Fibroblast of skin of back (primary cell): Measurements from ENCODE around the gene ARNT2.

Experiments
- DNase-seq: peaks from one replicate; pipeline ENCODE4 v3.0.0-alpha.2; 2013

The ARNT2 gene

DNA sequence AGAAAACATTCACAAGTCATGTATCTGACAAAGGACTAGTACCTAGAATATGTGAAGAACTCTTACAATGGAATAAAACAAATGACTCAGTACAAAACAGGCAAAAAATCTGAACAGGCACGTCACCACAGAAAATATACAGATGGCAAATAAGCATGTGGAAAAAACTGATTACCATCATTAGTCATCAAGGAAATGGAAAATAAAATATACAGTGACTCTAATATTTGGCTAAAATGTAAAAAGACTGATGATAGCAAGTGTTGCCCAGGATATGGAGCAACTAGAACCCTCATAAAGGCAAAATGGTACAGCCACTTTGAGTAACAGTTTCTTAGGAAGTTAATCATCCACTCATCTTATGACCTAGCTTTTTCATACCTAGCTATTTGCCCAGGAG lies 195.2 kb downstream of the ARNT2 start:
- peak; percentile 76 for DNase-seq

DNA sequence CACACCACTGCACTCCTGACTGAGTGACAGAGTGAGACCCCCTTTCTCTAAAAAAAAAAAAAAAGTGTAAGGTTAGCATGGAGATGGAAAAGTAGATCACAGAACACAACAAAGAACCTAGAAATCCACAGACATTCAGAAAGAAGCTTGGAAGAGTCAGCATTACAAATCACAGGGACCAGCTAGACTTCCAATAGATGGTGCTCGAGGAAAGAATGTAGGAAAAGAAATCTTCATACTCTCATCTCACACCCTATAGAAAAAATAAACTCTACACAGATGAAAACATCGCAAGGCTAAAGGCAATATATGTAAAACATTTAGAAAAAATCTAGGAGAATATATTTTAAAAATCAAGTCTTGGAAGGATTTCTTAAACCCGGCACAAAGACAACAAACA lies 196.4 kb downstream of the ARNT2 start:
- no peak for DNase-seq

DNA sequence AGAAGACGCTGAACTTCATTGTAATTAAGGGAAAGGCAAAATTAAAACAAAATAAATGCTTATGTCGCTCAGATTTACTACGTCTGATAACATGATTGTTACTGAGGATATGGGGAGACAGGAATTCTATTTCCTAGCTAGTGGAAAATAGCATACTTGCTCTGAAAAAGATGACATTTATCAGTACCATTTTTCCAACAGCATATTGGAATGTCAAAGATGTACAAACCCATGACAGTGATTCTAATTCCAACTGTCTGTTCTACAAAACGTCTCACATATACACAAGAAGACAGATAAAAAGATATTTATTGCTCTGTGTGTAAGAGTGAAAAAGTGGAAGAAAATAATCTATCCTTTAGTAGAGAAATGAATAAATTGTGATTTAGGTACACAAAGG lies 197.1 kb downstream of the ARNT2 start:
- DNase-seq = no peak

DNA sequence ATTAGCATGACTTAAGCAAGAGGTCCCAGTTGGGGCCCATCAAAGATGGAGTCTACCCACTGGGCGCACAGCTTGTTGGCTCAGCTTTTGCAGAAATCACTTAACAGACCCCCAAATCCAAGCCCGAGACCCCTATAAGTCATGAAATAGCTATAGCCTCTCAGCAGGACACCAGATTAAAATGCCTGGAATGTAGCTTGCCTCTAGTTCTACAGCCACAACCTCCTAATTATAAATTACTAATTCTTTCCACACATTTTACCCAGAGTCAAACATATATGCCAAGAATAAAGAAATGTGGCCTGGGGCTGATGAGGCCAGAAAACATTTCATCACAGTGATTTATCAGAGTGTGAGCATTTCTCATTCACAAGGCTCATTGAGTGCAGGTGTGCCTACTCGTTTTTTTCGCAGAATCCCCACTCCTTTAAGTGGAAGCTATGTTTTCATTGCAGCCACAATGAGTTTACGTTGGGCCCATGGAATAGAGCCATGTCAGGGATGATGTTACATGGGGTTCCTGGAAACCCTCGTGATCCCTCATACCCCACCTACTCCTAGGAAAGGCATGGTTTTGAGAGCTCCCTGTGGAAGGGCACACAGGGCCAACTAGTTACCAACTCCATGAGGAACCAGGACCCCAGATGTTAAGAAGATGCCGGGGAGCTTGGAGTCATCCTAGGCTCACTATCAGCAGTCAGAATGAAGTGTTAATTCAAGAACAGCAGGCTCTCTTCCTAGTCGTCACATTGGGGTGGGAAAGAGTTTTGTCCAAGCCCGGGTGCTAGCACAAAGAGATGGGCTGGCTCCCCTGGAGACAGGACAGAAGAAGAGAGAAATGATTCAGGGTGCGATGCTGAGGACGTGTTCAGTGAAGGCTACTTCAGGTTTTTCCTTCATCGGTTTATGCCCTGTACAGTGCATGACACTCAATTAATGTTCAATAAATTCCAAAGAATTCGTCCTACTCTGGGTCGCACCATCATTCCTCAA lies 200.7 kb downstream of the ARNT2 start:
- peak; percentile 18 for DNase-seq

DNA sequence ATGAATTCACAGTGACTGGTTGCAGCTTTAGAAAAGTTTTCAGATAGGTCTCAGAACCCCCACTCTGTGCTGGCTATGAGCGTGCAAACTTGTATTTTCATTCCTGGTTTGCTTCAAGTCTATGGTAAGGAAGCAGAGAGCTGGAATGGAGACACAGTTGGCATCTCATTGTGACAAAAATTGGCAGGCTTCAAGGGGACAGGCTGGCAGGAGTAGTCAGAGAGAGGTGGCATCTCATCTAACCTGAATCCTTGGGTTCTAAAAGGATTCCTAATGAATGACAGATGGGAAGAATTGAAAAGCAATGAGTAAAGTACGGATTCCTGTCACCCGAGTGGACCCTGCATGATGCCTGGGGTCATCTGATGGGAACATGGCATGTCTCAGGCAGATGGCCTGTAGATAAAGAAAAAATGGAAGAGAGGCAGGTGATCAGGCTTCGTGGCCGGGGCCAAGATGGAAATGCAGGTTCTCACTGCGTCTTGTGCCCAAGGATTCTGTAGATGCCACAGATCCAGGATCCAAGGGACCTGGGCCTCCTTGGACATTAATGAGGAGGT lies 201.5 kb downstream of the ARNT2 start:
- DNase-seq = no peak

DNA sequence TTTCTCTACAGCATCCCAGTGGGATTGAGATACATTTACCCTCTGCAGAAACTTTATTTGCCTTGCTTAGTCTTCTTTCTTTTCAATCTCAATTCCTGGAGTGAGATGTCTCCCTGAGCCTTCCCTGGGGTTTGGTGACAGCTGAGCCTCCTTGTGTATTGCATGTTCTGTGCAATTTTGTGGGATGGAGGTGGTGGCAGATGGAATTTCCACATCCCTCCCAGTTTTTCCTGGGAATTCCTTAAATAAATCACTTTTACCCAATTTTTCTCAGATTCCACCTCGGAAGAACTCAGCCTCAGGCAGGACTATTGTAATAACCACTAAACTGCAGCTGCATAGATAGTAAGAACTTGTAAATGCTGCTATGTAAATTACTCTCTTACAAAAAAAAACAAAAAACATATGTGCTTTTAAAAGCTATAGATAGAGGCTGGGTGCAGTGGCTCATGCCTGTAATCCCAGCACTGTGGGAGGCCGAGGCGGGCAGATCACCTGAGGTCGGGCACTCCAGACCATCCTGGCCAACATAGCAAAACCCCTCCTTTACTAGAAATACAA lies 202.4 kb downstream of the ARNT2 start:
- no peak for DNase-seq

DNA sequence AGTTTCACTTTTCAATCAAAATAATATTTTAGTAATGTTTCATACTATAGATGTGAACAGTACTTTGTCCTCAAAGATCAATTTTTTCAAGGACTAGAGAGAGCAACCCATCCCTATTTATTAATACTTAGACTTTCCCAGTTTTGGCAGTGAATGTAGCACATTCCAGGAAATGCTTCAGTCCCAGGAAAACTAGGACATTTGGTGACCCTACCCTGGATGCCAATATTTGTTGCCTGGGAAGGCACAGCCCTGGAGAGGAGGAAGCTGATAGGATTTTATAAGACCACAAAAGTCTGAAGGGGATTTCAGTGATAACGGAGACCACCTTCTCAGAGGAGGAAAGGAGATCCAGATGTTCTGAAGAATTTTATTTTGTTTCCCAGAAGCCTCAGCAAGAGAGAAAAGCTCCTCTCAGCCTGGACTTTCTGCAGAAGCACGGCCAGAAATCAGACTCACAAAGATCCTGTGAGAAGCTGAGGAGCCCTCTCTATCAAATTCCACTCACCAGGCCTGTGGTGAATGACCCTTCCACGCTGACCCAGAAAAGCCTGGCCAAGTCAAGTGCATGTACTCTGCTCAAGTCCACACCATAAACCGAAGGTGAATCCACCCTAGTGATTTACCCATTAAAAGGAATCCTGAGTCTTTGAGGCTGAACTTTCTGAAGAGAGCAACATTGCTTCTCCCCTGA lies 203.3 kb downstream of the ARNT2 start:
- no peak for DNase-seq

DNA sequence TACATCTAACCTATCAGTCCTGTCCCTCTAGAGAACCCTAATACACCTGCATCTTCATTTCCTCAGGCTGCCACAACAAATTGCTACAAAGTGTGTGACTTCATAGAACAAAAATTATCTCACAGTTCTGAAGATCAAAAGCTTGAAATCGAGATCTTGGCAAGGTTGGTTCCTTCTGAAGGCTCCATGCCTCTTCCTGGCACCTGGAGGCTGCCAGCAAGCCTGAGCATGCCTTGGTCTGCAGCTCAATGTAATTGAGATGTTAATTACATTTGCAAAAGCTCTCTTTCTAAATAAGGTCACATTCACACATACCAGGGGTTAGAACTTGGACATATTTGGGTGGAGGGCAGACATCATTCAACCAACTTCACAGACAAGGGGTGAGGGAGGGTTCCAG lies 204.5 kb downstream of the ARNT2 start:
- DNase-seq = no peak

DNA sequence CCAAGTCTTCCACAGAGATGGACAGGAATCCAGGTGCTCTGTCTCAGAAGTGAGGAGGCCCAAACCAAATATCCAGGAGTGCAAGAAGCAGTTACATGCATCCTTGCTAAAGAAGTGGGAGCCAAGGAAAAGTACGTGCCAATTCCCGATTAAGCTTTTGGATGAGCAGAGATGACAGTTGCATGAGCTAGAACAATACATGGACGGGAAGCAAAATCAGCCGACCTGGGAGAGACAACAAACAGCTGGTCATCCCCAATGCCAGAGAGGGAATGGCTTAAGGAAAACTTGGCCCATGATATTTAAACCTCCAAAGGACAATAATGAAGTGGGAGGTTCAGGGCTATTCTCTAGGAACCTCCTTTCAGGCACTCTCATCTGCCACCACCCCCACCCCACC lies 204.9 kb downstream of the ARNT2 start:
- DNase-seq = no peak

DNA sequence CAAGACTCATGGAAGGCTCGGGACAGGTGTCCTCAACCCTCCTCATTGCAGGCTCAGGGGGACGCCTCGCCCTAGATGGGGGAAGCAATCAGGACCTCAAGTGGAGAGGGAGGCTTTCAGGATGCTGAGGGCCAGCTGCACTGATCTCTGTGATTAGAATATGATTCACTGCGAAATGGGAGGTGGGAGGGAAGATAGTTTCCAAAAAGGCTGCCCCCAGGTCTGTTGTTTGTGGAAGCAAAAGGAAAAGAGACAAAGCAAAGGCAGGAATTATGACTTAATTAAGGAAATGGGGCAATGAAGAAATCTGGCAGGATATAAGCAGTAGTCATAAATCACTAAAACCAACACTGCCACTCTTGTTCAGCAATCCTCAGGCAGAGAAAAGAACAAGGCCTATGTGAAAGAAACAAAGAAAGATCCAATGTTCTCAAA lies 205.3 kb downstream of the ARNT2 start:
- DNase-seq = no peak

DNA sequence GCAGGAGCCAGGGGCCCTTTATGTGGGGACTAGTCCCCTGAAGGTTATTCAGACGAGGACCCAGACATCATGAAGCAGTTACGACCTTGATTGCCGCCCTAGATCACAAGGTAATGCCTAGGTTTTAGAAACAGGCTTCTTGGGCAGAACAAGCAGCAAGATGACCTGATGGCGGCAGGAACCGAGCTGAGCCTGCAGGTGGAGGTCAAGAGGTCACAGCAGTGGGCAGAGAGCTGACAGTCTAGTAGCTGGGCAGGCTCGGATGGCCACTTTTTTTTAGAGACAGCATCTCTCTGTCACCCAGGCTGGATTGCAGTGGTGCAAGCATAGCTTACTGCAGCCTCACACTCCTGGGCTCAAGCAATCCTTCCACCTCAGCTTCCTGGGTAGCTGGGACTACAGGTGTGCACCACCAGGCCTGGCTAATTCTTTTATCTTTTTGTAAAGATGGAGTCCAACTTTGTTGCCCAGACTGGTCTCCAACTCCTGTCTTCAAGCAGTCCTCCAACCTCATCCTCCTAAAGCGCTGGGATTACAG lies 207.4 kb downstream of the ARNT2 start:
- DNase-seq = no peak

DNA sequence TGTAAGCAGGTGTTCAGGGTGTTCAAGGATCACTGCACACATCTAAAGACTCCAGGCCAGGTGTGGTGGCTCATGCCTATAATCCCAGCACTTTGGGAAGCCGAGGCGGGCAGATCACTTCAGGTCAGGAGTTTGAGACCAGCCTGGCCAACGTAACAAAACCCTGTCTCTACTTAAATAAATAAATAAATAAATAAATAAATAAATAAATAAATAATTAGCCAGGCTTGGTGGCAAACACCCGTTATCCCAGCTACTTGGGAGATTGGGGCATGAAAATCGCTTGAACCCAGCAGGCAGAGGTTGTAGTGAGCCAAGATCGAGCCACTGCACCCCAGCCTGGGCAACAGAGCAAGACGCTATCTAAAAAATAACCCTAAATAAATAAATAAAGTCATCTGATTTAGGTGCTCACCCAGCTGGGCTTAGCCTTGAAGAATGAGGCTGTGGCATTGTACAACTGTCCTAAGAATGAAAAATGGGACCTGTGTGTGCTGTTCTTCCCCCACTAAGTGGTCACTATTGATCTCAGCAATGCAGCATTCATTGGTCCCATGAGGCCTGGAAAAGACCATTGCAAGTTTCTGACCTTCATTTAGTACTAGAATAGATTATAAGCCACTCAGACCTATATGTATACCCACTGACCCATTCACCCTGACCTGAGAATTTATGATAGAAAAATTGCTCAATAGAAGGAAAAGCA lies 208.1 kb downstream of the ARNT2 start:
- DNase-seq = no peak

DNA sequence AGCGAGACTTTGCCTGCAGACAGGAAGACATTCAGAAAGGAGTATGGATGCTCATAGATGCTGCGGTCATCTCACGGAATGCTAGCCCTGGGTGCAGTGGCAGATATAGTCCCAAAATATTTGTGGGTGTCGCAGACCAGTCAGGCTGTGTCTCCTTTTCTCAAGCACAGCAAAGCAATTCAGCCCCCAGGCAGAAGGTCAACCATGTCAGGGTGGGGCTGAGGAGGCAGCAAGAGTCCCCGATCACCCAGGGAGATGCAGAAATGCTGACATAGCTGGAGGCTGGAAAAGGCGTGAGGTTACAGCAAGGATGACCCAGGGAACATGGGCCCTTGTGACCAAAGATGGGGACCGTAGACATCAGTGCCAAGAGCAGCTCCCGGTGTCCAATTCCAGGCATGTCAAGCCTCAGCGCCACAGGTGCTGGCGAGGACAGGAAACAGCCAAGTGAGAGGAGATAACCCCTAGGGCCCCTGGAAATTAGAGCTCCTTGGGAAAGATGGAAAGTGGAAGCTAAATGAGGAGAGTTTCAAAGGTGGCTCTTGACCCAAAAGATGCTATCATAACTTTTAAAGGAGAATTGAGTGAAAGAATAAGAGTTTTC lies 209.7 kb downstream of the ARNT2 start:
- no peak for DNase-seq

DNA sequence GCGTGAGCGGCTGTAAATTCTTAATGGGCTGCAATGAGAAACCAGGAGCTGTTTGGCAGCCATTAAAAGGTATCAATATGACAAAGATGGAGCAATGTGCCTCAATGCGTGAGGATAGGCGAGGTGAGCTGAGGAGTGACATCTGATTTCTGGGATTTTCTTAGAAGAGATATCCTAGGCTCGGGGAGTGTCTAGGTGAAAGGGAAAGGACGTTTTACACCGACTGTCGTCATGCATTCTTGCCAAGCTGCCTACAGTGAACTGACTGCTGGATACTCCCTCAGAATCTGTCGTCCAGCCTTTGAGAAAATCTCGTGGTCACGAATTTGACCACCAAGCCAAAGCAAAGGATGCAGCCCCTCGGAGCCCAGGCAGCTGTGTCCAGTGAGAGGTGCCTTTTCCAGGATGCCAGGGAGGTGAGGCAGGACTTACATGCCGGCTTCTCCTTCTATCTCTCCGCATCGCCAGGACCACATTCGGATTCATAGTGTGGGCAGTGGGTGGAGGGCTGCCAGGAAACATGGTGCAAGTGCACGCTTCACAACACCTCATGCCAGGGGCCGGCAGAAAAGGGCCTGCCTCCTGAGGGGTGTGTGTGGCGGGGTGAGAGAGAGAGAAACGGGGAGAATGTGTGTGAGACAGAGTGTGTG lies 210.7 kb downstream of the ARNT2 start:
- no peak for DNase-seq

DNA sequence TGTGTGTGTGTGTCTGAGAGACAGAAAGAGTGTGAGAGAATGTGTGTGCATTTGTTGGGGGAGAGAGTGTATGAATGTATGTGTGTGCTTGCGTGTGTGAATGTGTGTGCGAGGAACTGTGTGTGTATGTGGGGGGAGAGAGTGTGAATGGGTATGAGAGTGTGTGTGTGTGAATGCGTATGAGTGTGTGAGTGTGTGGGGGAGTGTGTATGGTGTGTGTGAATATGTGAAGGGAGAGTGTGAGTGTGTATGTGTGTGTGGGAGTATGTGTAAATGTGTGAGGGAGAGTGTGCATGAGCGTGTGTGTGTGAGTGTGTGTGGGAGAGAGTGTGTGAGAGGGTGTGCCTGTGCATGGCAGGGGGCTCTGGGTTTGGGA lies 211.2 kb downstream of the ARNT2 start:
- no peak for DNase-seq

DNA sequence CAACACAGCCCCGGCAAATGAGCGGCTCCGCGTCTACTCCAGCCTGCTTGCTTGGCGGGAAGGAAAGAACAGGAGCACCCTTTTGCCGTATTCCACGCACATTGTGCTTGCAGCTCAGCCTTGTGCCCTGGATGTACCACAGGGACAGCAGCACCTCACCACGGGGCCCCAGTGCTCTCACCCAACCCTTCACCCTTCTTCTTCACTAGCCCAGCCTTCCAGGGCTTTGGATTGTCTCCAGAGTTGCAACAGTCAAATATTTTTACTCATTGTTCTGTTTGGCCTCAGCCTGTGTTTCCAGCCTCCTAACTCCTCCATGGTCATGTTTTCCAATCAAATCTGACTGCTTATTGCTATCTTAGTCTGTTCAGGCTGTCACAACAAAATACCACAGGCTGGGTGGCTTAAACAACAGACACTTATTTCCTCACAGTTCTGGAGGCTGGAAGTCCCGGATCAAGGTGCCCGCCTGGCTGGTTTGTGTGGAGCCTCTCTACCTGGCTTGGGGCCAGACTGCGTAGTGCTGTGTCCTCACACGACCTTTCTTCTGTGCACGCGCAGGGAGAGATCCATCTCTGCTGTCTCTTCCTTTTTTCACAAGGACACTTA lies 211.7 kb downstream of the ARNT2 start:
- peak; percentile 22 for DNase-seq

DNA sequence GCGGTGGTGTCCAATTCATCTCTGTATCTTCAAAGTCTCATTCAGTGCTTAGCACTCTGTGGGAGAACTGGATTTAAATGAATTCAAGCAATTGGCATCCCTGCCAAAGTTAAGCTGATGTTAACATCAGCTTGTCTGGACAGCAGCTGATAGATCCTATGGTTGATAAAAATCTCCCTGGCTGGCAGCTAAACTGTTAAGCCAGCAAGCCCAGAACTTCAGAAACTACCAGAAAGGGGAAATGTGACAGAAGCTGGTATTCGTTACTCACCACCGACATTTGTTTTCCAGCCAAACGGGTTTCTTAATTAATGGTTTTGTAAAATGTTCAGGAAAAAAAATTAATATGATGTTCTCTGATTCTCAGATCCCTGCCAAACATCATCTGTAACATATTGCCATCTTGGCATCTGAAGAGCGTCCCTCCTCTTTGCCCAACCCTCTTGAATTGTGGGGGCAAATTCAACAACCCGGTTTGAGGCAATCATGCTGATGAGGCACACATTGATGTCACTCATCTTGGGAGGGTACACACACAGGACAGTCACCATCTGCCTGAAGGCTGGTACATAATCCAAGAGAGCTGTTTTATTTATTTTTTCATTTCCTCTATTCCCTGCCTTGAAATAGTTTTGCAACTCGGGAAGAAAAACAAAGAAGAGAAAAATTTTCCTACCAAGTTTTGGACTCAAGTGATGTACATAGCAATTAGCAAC lies 214.7 kb downstream of the ARNT2 start:
- DNase-seq = no peak

DNA sequence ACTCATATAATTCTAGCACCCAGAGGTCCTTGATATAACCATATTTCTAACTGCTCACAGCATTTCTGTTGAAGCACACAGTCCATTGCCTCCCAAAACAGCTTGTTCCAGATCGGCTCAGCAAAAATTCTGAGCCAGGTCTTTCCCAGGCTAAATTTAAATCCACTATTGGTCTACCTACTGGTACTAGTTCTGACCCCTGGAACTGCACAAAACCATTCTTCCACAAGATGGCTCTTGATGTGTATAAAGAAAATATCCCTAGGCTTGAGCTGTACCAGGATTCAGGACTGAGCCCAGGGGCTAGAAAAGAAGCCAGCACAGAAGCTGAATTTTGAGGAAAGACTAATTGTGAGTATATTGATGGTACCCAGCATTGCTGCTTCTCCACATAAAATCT lies 215.5 kb downstream of the ARNT2 start:
- peak; percentile 12 for DNase-seq

DNA sequence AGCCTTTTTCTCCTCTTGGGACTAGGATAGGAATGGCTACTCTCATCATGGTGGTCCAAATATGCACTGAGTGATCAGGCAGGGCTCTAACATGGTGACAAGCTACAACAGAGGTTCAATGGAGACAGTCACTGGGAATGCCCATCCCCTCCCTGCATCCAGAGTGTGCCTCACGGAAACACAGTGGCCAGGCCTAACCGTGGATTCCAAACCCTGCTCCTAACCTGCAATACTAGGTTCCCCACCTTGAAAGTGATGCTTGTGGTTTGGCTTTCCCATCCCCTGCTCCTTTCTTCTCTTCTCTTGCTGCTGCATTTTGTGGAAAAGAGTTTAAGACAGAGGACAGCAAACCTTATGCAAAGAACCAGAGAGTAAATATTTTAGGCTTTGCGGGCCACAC lies 216.0 kb downstream of the ARNT2 start:
- DNase-seq = no peak

DNA sequence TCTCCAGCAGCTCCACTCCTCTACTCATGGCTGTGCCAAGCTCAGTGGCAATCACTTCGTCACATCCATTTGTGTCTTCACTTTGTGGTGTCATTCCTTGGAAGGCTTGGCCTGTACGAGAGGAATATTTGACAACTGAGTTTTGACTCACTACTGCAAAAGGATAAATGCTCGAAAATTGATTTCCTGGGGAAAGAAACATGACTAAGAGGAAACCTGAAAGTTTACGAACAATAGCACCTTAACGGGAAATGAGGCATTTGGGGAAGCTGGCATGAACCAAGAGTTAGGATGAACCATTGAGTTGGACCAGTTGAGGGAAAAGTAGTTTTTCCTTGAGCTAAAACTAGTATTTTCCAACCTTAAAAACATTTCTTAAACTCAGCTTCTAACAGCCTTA lies 216.7 kb downstream of the ARNT2 start:
- no peak for DNase-seq
